Neuronal stem cell (in vitro differentiated cells): Measurements from ENCODE around the gene MRPS2.

ENCODE experiments used
- DNase-seq: peaks from one replicate; pipeline ENCODE4 v3.0.0-alpha.2; 2013; ENCODE audit warnings: low spot score
- H2AFZ ChIP-seq: one replicate; pipeline ENCODE4 v1.6.1; 2013; ENCODE audit warnings: mild to moderate bottlenecking, low read length, inconsistent platforms
- H2AK5ac ChIP-seq: 2 replicates; pipeline ENCODE4 v1.6.1; 2013; ENCODE audit warnings: low read depth, mild to moderate bottlenecking, inconsistent platforms, low read length, moderate library complexity, mixed read lengths
- H2BK120ac ChIP-seq: 2 replicates; pipeline ENCODE4 v1.6.1; 2013; ENCODE audit warnings: low read depth, mild to moderate bottlenecking, inconsistent platforms, low read length, moderate library complexity, mixed read lengths
- H2BK12ac ChIP-seq: one replicate; pipeline ENCODE4 v1.6.1; 2013; ENCODE audit warnings: low read length, inconsistent platforms
- H2BK15ac ChIP-seq: 2 replicates; pipeline ENCODE4 v1.6.1; 2013; ENCODE audit warnings: mild to moderate bottlenecking, low read length, inconsistent platforms, mixed read lengths
- H2BK5ac ChIP-seq: one replicate; pipeline ENCODE4 v1.6.1; 2013; ENCODE audit warnings: inconsistent platforms, mild to moderate bottlenecking, low read length, moderate library complexity
- H3K14ac ChIP-seq: one replicate; pipeline ENCODE4 v1.6.1; 2013; ENCODE audit warnings: low read length, inconsistent platforms
- H3K18ac ChIP-seq: 2 replicates; pipeline ENCODE4 v1.6.1; 2013; ENCODE audit warnings: low read length, inconsistent platforms
- H3K23ac ChIP-seq: 2 replicates; pipeline ENCODE4 v1.6.1; 2013; ENCODE audit warnings: low read depth, mild to moderate bottlenecking, mixed read lengths, low read length, inconsistent platforms; ENCODE audit not compliant: poor library complexity
- H3K27ac ChIP-seq: replicated peaks from 3 replicates; pipeline ENCODE4 v1.5.1; 2013; ENCODE audit warnings: low read length, inconsistent platforms
- H3K27me3 ChIP-seq, 3 experiments: 2 replicates each; pipeline ENCODE4 v1.6.1; 2013; ENCODE audit warnings: low read length in 3 of 3, mild to moderate bottlenecking in 2 of 3, inconsistent platforms in 1 of 3, low read depth in 1 of 3, mixed read lengths in 1 of 3, moderate library complexity in 1 of 3; ENCODE audit not compliant: control insufficient read depth in 3 of 3, insufficient read depth in 3 of 3
- H3K36me3 ChIP-seq, 2 donors: replicated peaks in 1 of 2; 2 replicates each; pipeline ENCODE4 v1.6.1; 2013; ENCODE audit warnings: low read length in 2 of 2; ENCODE audit not compliant: control insufficient read depth in 2 of 2, insufficient read depth in 2 of 2
- H3K4ac ChIP-seq: 2 replicates; pipeline ENCODE4 v1.6.1; 2013; ENCODE audit warnings: inconsistent platforms, mild to moderate bottlenecking, low read length, moderate library complexity
- H3K4me1 ChIP-seq, 2 donors: 1 replicate in 1 of 2; 2 replicates in 1 of 2; pipeline ENCODE4 v1.6.1; 2013; ENCODE audit warnings: low read length in 2 of 2, low read depth in 1 of 2; ENCODE audit not compliant: control insufficient read depth in 2 of 2, insufficient read depth in 1 of 2
- H3K4me2 ChIP-seq: one replicate; pipeline ENCODE4 v1.6.1; 2013; ENCODE audit warnings: mild to moderate bottlenecking, low read length, inconsistent platforms; ENCODE audit not compliant: insufficient read depth, poor library complexity, severe bottlenecking
- H3K4me3 ChIP-seq, 2 donors: 2 replicates each; pipeline ENCODE4 v1.5.1; 2013; ENCODE audit warnings: low read length in 2 of 2, mild to moderate bottlenecking in 2 of 2, inconsistent platforms in 1 of 2, moderate library complexity in 1 of 2
- H3K79me1 ChIP-seq: one replicate; pipeline ENCODE4 v1.6.1; 2013; ENCODE audit warnings: low read depth, mild to moderate bottlenecking, inconsistent platforms, low read length, moderate library complexity
- H3K9ac ChIP-seq: one replicate; pipeline ENCODE4 v1.6.1; 2013; ENCODE audit warnings: mild to moderate bottlenecking, low read depth, low read length, inconsistent platforms; ENCODE audit not compliant: poor library complexity
- H3K9me3 ChIP-seq, 2 donors: replicated peaks in 1 of 2; 2 replicates each; pipeline versions ENCODE3 to v1.6.1; 2013; ENCODE audit warnings: low read length in 2 of 2, mild to moderate bottlenecking in 2 of 2, inconsistent platforms in 1 of 2, low read depth in 1 of 2, mixed read lengths in 1 of 2, moderate library complexity in 1 of 2; ENCODE audit not compliant: control insufficient read depth in 2 of 2, insufficient read depth in 1 of 2
- H4K8ac ChIP-seq: one replicate; pipeline ENCODE4 v1.6.1; 2013; ENCODE audit warnings: low read depth, mild to moderate bottlenecking, inconsistent platforms, low read length, moderate library complexity
- H4K91ac ChIP-seq: one replicate; pipeline ENCODE4 v1.6.1; 2013; ENCODE audit warnings: low read length, low read depth, mild to moderate bottlenecking, inconsistent platforms; ENCODE audit not compliant: poor library complexity
- WGBS, 2 donors: extraction: QIAGEN DNeasy Blood & Tissue Kit; methylation state at CpG; one replicate each; pipeline ENCODE4 v1.1.7; 2013; ENCODE audit warnings: missing lambda C conversion rate in 2 of 2, mixed read lengths in 1 of 2; ENCODE audit not compliant: insufficient read length in 2 of 2, insufficient replicate concordance in 1 of 2; ENCODE audit errors: extremely low coverage in 2 of 2; 5-methylcytosine and 5-hydroxymethylcytosine counted together

The MRPS2 gene

DNA sequence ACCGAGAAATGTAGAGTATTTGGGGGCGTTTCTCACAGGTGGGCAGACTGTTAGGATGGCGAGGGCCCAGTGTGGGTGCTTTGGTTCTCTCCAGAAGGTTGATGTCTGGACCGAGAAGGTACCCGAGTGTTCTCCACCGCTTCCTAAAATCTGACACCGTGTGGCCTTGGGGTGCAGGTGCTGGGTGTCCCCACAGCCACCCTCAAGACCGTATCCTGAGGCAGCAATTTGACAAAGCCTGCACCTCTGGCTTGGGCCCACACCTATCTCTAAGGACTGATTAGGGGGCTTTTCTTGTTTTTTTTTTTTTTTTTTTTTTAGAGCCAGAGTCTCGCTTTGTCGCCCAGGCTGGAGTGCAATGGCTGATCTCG lies 19.6 kb upstream of the MRPS2 start:
- no peaks in the 10 kb centered on the region for H3K27me3 ChIP-seq
- H3K79me1 ChIP-seq, result peaks cover 17% of the 10 kb centered on the region
- no CpG with 5 or more reads among the region's 11 CpGs for WGBS, 2 donors
- H2BK120ac ChIP-seq, result no peak overlapping the region
- peaks cover 30 to 35% of the 10 kb centered on the region in 2 donors for H3K36me3 ChIP-seq
- peak overlapping the region; percentile 75 for H2BK15ac ChIP-seq
- H2BK5ac ChIP-seq, result peak overlapping the region; percentile 71
- H3K4me3 ChIP-seq, result peak overlapping the region; percentile 90 to 91
- H3K9ac ChIP-seq, result peak overlapping the region; percentile 91
- peak overlapping the region; percentile 97 for H3K18ac ChIP-seq
- peaks cover 0 to 2% of the 10 kb centered on the region in 2 donors for H3K9me3 ChIP-seq
- no peak overlapping the region for H3K23ac ChIP-seq
- no peak overlapping the region for H4K8ac ChIP-seq
- H2AFZ ChIP-seq, result peak overlapping the region; percentile 89
- peak overlapping the region; percentile 83 for H2AK5ac ChIP-seq
- H2BK12ac ChIP-seq, result no peak overlapping the region
- peaks cover 3 to 4% of the 10 kb centered on the region in 2 donors for H3K4me1 ChIP-seq
- H3K27ac ChIP-seq, result no peak overlapping the region
- H3K4ac ChIP-seq, result no peak overlapping the region
- peak overlapping the region; percentile 80 for H3K4me2 ChIP-seq
- H4K91ac ChIP-seq, result no peak overlapping the region
- DNase-seq, result no peak
- peak overlapping the region; percentile 89 for H3K14ac ChIP-seq

DNA sequence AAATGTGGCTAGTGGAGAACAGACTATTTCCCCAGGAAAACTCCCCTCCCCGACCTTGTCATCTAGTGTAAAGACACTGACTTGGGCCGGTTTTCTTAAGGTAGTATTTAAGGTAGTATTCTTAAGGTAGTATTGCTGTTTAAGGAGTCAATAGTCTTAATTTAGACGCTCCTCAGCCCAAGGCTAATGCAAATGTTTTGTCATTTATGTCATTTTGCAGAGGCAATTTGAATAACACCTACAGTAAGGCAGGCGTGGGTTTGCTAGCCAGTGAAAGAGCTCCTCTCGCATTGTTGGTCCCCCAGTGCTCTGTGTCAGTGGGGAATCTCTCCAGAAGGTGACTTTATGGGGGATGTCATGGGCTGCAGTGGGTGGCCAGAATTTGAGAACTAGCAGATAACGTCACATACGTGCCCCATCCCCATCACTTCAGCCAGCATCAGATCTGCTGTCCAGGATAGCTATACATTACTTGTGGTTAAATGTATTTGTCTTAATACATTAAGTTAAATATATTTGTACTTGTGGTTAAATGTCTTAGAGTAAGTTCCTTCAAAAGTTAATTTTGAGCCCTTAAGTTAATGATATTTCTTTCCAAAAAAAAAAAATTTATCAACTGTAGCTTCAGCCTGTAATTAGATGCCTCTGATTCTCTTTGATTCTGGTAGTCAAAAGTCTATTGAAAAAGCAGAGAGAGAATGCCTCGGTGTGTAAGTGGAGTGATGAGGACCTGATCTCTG lies 18.3 kb upstream of the MRPS2 start:
- Histone ChIP-seq H2BK12ac (no peak overlapping the region), H3K23ac (no peak overlapping the region), H3K4me3 (no peak overlapping the region), H2AFZ (no peak overlapping the region), H3K9me3 (peaks cover 0 to 2% of the 10 kb centered on the region in 2 donors), H4K8ac (no peak overlapping the region), H3K4ac (no peak overlapping the region), H3K9ac (no peak overlapping the region), H3K79me1 (peaks cover 17% of the 10 kb centered on the region), H2AK5ac (no peak overlapping the region), H3K27me3 (no peaks in the 10 kb centered on the region), H4K91ac (no peak overlapping the region), H3K4me1 (peaks cover 3 to 4% of the 10 kb centered on the region in 2 donors), H2BK5ac (no peak overlapping the region), H2BK120ac (no peak overlapping the region), H2BK15ac (no peak overlapping the region), H3K36me3 (peaks cover 39 to 48% of the 10 kb centered on the region in 2 donors), H3K27ac (no peak overlapping the region), H3K4me2 (no peak overlapping the region), H3K14ac (no peak overlapping the region), H3K18ac (no peak overlapping the region)
- DNase-seq, result no peak
- no CpG with 5 or more reads among the region's 8 CpGs for WGBS, 2 donors

DNA sequence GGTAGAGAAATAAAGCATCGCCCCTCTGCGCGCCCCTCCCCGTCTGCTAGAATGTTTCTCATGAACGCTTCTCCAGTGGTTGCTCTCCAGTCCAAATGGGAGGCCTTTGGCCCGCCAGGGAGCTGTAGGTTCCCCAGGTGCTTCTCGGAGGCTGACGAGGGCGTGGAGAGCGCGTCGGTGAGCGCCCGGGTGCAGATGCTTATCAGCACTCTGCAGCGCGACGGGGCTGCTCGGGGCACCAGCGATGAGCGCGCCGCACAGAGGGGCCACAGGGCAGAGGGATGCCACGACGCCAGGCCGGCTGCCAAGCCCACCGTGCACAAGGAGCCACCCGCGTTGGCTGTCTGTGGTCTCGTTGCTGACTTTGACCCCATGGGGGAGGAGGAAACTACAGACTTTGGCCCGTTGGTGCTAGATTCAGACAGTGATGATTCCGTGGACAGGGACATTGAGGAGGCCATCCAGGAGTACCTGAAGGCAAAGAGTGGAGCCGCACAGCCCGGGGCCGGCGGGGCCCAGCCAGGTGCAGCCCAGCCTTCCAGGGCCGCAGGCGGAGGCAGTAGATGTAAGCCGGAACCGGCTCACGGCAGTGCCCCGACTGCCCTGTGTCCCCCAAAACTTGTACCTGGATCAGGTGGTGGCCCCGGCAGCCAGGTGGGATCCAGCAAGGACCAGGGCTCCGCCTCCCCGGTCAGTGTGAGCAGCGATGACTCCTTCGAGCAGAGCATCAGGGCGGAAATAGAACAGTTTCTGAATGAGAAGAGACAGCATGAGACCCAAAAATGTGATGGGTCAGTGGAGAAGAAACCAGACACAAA lies 15.8 kb upstream of the MRPS2 start:
- Histone ChIP-seq H2BK120ac (no peak overlapping the region), H2AK5ac (no peak overlapping the region), H2AFZ (no peak overlapping the region), H2BK5ac (no peak overlapping the region), H3K4me2 (no peak overlapping the region), H3K36me3 (peaks cover 52 to 63% of the 10 kb centered on the region in 2 donors), H3K4ac (no peak overlapping the region), H3K27me3 (no peaks in the 10 kb centered on the region), H3K14ac (peak overlapping the region; percentile 21), H3K9me3 (peaks cover 0 to 2% of the 10 kb centered on the region in 2 donors), H3K9ac (no peak overlapping the region), H3K27ac (no peak overlapping the region), H4K91ac (no peak overlapping the region), H3K18ac (no peak overlapping the region), H3K23ac (no peak overlapping the region), H4K8ac (no peak overlapping the region), H3K79me1 (peaks cover 17% of the 10 kb centered on the region), H3K4me3 (no peak overlapping the region), H3K4me1 (peaks cover 3 to 4% of the 10 kb centered on the region in 2 donors), H2BK15ac (no peak overlapping the region), H2BK12ac (no peak overlapping the region)
- no peak for DNase-seq
- WGBS, 2 donors, result no CpG with 5 or more reads among the region's 47 CpGs

DNA sequence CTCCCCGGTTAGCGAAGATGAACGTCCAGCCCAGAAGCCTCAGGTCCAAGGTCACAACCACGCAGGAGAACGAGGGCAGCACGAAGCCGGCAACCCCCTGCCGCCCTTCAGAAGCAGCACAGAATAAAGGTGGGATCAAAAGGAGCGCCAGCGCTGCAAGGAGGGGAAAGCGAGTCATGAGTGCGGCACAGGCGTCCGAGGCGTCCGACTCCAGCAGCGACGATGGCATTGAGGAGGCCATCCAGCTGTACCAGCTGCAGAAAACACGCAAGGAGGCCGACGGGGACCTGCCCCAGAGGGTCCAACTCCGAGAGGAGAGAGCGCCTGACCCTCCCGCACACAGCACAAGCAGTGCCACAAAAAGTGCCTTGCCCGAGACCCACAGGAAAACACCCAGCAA lies 15.1 kb upstream of the MRPS2 start:
- no peak overlapping the region for H3K14ac ChIP-seq
- H3K4me3 ChIP-seq, result no peak overlapping the region
- no peak overlapping the region for H2BK15ac ChIP-seq
- H2AK5ac ChIP-seq, result no peak overlapping the region
- no peak overlapping the region for H3K9ac ChIP-seq
- H3K4me2 ChIP-seq, result no peak overlapping the region
- peaks cover 3 to 4% of the 10 kb centered on the region in 2 donors for H3K4me1 ChIP-seq
- H3K4ac ChIP-seq, result no peak overlapping the region
- peaks cover 16% of the 10 kb centered on the region for H3K79me1 ChIP-seq
- H2BK120ac ChIP-seq, result no peak overlapping the region
- H3K36me3 ChIP-seq, result peaks cover 52 to 63% of the 10 kb centered on the region in 2 donors
- no peak overlapping the region for H3K18ac ChIP-seq
- no peak overlapping the region for H2BK12ac ChIP-seq
- DNase-seq, result no peak
- no peak overlapping the region for H2AFZ ChIP-seq
- no peak overlapping the region for H4K91ac ChIP-seq
- no peaks in the 10 kb centered on the region for H3K27me3 ChIP-seq
- no peak overlapping the region for H3K23ac ChIP-seq
- no CpG with 5 or more reads among the region's 25 CpGs for WGBS, 2 donors
- peaks cover 0 to 2% of the 10 kb centered on the region in 2 donors for H3K9me3 ChIP-seq
- no peak overlapping the region for H3K27ac ChIP-seq
- no peak overlapping the region for H4K8ac ChIP-seq
- H2BK5ac ChIP-seq, result no peak overlapping the region
